Ishikawa (cell line): ENCODE measurements around the gene APBB2.

Experiments
- MAX ChIP-seq: IDR thresholded peaks from 2 replicates; pipeline ENCODE4 v1.6.1; 2012
- TCF12 ChIP-seq: IDR thresholded peaks from 2 replicates; pipeline ENCODE4 v1.6.1; 2012; ENCODE audit warnings: low read depth
- TEAD4 ChIP-seq: IDR thresholded peaks from 2 replicates; pipeline ENCODE4 v1.6.1; 2012

- TF ChIP-seq TCF12 (no peak), TEAD4 (no peak), MAX (no peak)
Measured at GRCh38 chr4:41057467-41057866, 156.9 kb downstream of the APBB2 start.
